Hepatocyte (in vitro differentiated cells): ENCODE measurements around the gene RNF6. TPM values are rescaled to one million over a fixed set of nuclear protein-coding genes. Genes with fewer than 3 reads are reported as not detected.

Source experiments
- DNase-seq: peaks from one replicate; pipeline ENCODE4 v3.0.0-alpha.2; 2016; ENCODE audit warnings: low spot score
- H2AFZ ChIP-seq: fragments of 200-600 bp; sonication (generic); 2 replicates; pipeline ENCODE4 v1.6.0; 2016; ENCODE audit warnings: antibody characterized with exemption, mild to moderate bottlenecking
- H3K27ac ChIP-seq: fragments of 200-600 bp; sonication (generic); 2 replicates; pipeline ENCODE4 v1.5.1; 2016; ENCODE audit warnings: mild to moderate bottlenecking
- H3K27me3 ChIP-seq: fragments of 200-600 bp; sonication (generic); 2 replicates; pipeline ENCODE4 v1.6.1; 2016
- H3K36me3 ChIP-seq: fragments of 200-600 bp; sonication (generic); replicated peaks from 2 replicates; pipeline ENCODE4 v1.5.1; 2016; ENCODE audit warnings: low read depth; ENCODE audit not compliant: insufficient read depth
- H3K4me1 ChIP-seq: fragments of 200-600 bp; sonication (generic); 2 replicates; pipeline ENCODE4 v1.5.1; 2016; ENCODE audit warnings: mild to moderate bottlenecking, moderate library complexity; ENCODE audit not compliant: insufficient read depth
- H3K4me2 ChIP-seq: fragments of 200-600 bp; sonication (generic); 2 replicates; pipeline ENCODE4 v1.6.0; 2016
- H3K4me3 ChIP-seq: fragments of 200-600 bp; sonication (generic); 2 replicates; pipeline ENCODE4 v1.5.1; 2016; ENCODE audit warnings: mild to moderate bottlenecking
- H3K79me2 ChIP-seq: fragments of 200-600 bp; sonication (generic); 2 replicates; pipeline ENCODE4 v1.6.0; 2017; ENCODE audit warnings: mild to moderate bottlenecking
- H3K9me2 ChIP-seq: fragments of 200-600 bp; sonication (generic); replicated peaks from 2 replicates; pipeline ENCODE4 v1.6.0; 2017; ENCODE audit warnings: mild to moderate bottlenecking; ENCODE audit not compliant: insufficient read depth
- H3K9me3 ChIP-seq: fragments of 200-600 bp; sonication (generic); 2 replicates; pipeline ENCODE4 v1.5.1; 2016; ENCODE audit warnings: low read depth, mild to moderate bottlenecking
- H4K20me1 ChIP-seq: fragments of 200-600 bp; sonication (generic); 2 replicates; pipeline ENCODE4 v1.6.0; 2016; ENCODE audit warnings: mild to moderate bottlenecking; ENCODE audit not compliant: insufficient read depth, poor library complexity, severe bottlenecking
- CTCF ChIP-seq: fragments of 200-600 bp; sonication (generic); IDR thresholded peaks from 2 replicates; pipeline ENCODE4 v1.5.1; 2016; ENCODE audit warnings: antibody characterized with exemption, mild to moderate bottlenecking; ENCODE audit not compliant: poor library complexity
- EZH2 ChIP-seq: fragments of 200-600 bp; sonication (generic); IDR thresholded peaks from 2 replicates; pipeline ENCODE4 v1.6.1; 2016; ENCODE audit warnings: antibody characterized with exemption, mild to moderate bottlenecking, borderline replicate concordance
- EZH2phosphoT487 ChIP-seq: fragments of 200-600 bp; sonication (generic); IDR thresholded peaks from one replicate; pipeline ENCODE4 v1.6.1; 2018; ENCODE audit warnings: antibody characterized with exemption, mild to moderate bottlenecking, low read depth, moderate library complexity; ENCODE audit not compliant: unreplicated experiment, severe bottlenecking
- WGBS: methylation state at CpG from one replicate; pipeline ENCODE4 v1.1.6; 2016; ENCODE audit warnings: low lambda C conversion rate; ENCODE audit errors: missing lambda C conversion rate; 5-methylcytosine and 5-hydroxymethylcytosine counted together
- polyA plus RNA-seq: library from polyadenylated mRNA; unstranded; fragments of >200 nt; fragmentation: Nextera tagmentation; extraction: Ambion mirVana; gene quantifications from 2 replicates; pipeline ENCODE4 v1.2.1, GENCODE V29; 2016
- total RNA-seq: library from RNA; depleted of rRNA; stranded (reverse); fragments of >200 nt; gene quantifications from 2 replicates; pipeline ENCODE4 v1.2.3, GENCODE V29; 2014

Gene RNF6
- total and polyA plus RNA-seq, 2 experiments from 2014 or later: 31.9 to 34.0 TPM

DNA sequence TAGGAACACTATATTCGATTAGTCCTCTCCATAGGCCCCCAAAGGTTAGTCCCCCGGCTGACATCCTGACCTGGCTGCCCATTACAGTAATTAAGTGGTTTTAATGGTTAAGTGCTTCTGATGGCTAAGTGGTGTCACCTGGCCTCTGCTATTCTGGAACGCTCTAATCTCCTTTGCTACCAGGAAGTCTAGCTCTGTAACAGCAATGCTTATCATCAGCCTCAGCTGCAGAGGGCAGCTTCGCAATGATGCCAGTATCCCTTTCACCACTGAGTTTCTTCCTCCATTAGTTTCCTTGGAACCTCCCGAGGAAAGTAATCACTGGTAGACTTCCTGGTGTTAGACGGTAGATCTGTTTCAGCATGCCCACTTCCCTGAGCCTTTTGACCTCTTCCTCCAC is 8.6 kb upstream of the RNF6 start:
- H4K20me1 ChIP-seq: no peaks in the 10 kb centered on the region
- TF ChIP-seq EZH2phosphoT487: no peak
- no peak for TF ChIP-seq CTCF
- no peak for TF ChIP-seq EZH2
- H3K27ac ChIP-seq: no peak overlapping the region
- H3K4me2 ChIP-seq: no peak overlapping the region
- H3K4me3 ChIP-seq: no peak overlapping the region
- no peaks in the 10 kb centered on the region for H3K9me2 ChIP-seq
- H3K4me1 ChIP-seq: no peaks in the 10 kb centered on the region
- H3K27me3 ChIP-seq: no peaks in the 10 kb centered on the region
- no peak for DNase-seq
- whole genome bisulfite sequencing: 66% methylated on average over 6 of the region's 6 CpGs
- no peaks in the 10 kb centered on the region for H3K9me3 ChIP-seq
- no peaks in the 10 kb centered on the region for H3K36me3 ChIP-seq
- no peaks in the 10 kb centered on the region for H3K79me2 ChIP-seq
- H2AFZ ChIP-seq: no peak overlapping the region

GRCh38 chr13:26229080-26229615 is 7.0 kb upstream of the RNF6 start:
- Histone ChIP-seq H3K4me1 (no peaks in the 10 kb centered on the region), H3K27ac (no peak overlapping the region), H3K27me3 (no peaks in the 10 kb centered on the region), H3K9me2 (no peaks in the 10 kb centered on the region), H3K4me3 (no peak overlapping the region), H3K36me3 (no peaks in the 10 kb centered on the region), H2AFZ (no peak overlapping the region), H3K9me3 (no peaks in the 10 kb centered on the region), H3K79me2 (no peaks in the 10 kb centered on the region), H3K4me2 (no peak overlapping the region), H4K20me1 (no peaks in the 10 kb centered on the region)
- DNase-seq: no peak
- no peak for TF ChIP-seq EZH2phosphoT487
- 96% methylated on average over 13 of the region's 13 CpGs for WGBS

DNA sequence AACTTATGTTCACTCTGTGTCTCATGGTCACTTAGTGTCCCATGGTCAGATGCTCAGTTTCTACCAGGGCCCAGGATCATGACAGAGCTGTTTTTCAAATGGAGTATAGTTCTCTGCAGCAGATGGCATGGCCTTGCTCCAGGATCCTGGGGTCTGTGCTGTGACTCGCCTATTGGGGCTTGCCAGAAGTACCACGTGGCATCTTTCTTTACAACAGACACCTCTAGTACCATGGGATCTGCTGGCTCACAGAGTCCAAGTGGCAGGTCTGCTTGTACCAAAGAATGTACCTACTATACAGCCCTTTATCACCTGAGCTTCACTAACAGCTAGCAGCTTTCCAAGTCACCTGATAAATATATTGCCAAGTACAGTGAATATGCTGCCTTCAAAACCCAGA is 6.0 kb upstream of the RNF6 start:
- Histone ChIP-seq H2AFZ (no peak overlapping the region), H3K4me2 (no peak overlapping the region), H3K27ac (no peak overlapping the region), H3K4me3 (no peak overlapping the region), H3K4me1 (peaks cover under 1% of the 10 kb centered on the region), H3K36me3 (no peaks in the 10 kb centered on the region), H3K27me3 (no peaks in the 10 kb centered on the region), H3K9me2 (no peaks in the 10 kb centered on the region), H4K20me1 (no peaks in the 10 kb centered on the region), H3K9me3 (no peaks in the 10 kb centered on the region), H3K79me2 (no peaks in the 10 kb centered on the region)
- no peak for DNase-seq
- TF ChIP-seq EZH2phosphoT487 (no peak), EZH2 (no peak), CTCF (no peak)
- 93% methylated on average over 2 of the region's 2 CpGs for WGBS

GRCh38 chr13:26227166-26227971 is 5.3 kb upstream of the RNF6 start:
- TF ChIP-seq CTCF (no peak), EZH2 (no peak), EZH2phosphoT487 (no peak)

More at GRCh38 chr13:26227166-26227971, 5.3 kb upstream of the RNF6 start:
- H3K27me3 ChIP-seq: no peaks in the 10 kb centered on the region
- no peaks in the 10 kb centered on the region for H3K9me2 ChIP-seq
- no peak for DNase-seq
- H3K36me3 ChIP-seq: no peaks in the 10 kb centered on the region
- no peaks in the 10 kb centered on the region for H3K79me2 ChIP-seq
- no peak overlapping the region for H2AFZ ChIP-seq
- H3K9me3 ChIP-seq: no peaks in the 10 kb centered on the region
- H3K4me3 ChIP-seq: no peak overlapping the region
- no peaks in the 10 kb centered on the region for H4K20me1 ChIP-seq
- H3K4me2 ChIP-seq: no peak overlapping the region
- H3K4me1 ChIP-seq: peaks cover 6% of the 10 kb centered on the region
- WGBS: 92% methylated on average over 6 of the region's 6 CpGs
- no peak overlapping the region for H3K27ac ChIP-seq
